ENCODE results near the gene VGLL4. TPM values are rescaled to one million over a fixed set of nuclear protein-coding genes. Genes with fewer than 3 reads are reported as not detected.

The VGLL4 gene, protein sequence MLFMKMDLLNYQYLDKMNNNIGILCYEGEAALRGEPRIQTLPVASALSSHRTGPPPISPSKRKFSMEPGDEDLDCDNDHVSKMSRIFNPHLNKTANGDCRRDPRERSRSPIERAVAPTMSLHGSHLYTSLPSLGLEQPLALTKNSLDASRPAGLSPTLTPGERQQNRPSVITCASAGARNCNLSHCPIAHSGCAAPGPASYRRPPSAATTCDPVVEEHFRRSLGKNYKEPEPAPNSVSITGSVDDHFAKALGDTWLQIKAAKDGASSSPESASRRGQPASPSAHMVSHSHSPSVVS
- 100 to 1,000 TPM in 3 of 4 donors, 10 to 100 TPM in 1; 79.3 to 144 (median 143) TPM for total RNA-seq

DNA sequence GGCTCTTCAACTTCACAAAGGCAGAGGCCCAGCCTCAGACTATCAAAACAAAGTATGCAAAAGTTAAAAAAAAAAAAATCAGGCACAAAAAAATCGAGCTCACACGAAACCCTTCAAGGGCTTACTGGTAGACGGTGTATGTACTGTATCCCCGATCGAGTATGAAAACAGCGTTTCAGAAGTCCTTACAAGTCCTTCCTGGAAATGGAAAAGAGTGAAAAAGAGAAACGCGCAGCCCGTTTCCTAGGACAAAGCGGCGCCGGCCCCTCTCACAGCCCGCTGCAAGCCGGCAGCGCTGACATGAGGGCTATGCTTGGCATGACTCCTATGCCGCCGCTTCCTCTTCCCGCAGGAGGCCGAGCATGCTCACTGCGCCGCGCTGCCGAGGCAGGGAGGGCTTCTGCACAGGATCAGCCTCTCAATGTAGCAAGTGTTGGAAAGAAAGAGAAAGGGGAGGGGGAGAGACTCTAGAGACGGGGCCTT lies at the start of gene VGLL4:
Gene VGLL4 (minus strand): TSS at position 311 of the 483 bp plus-strand sequence. CDS start 397 bp downstream, outside the sequence.
- intact Hi-C loops (cut with DNase I; ENCODE audit: low total_unique reads), result no loop called here
- H3K9me3 ChIP-seq, result no peaks in the 10 kb centered on the region

GRCh38 chr3:11692532-11692813 lies 48.8 kb upstream of the VGLL4 start:
- intact Hi-C loops (cut with DNase I; ENCODE audit: low total_unique reads), result no loop called here
- Histone ChIP-seq H3K27ac (no peak overlapping the region), H3K9me3 (no peaks in the 10 kb centered on the region), H3K36me3 (no peaks in the 10 kb centered on the region), H3K27me3 (no peaks in the 10 kb centered on the region), H3K4me1 (no peaks in the 10 kb centered on the region), H3K4me3 (no peak overlapping the region)
- TF ChIP-seq CTCF (IDR thresholded peaks at IDR 0.05) (no peak), POLR2A (IDR thresholded peaks at IDR 0.05) (no peak)
- no peak for DNase-seq

More for the DNA sequence above, at the start of gene VGLL4:
- H3K27me3 ChIP-seq, result no peaks in the 10 kb centered on the region
- H3K4me1 ChIP-seq, result peaks cover 11 to 22% of the 10 kb centered on the region in 2 donors
- peak; percentile 87 to 89 for DNase-seq
- peak in 1 of 4 experiments; percentile 52 for TF ChIP-seq CTCF (IDR thresholded peaks at IDR 0.05)
- TF ChIP-seq POLR2A (IDR thresholded peaks at IDR 0.05), result peak; percentile 72
- H3K4me3 ChIP-seq, result peak within 1 kb of the TSS; percentile 72 to 79
- H3K27ac ChIP-seq, result peak within 1 kb of the TSS; percentile 89 to 99
- H3K36me3 ChIP-seq, result no peaks in the 10 kb centered on the region

DNA sequence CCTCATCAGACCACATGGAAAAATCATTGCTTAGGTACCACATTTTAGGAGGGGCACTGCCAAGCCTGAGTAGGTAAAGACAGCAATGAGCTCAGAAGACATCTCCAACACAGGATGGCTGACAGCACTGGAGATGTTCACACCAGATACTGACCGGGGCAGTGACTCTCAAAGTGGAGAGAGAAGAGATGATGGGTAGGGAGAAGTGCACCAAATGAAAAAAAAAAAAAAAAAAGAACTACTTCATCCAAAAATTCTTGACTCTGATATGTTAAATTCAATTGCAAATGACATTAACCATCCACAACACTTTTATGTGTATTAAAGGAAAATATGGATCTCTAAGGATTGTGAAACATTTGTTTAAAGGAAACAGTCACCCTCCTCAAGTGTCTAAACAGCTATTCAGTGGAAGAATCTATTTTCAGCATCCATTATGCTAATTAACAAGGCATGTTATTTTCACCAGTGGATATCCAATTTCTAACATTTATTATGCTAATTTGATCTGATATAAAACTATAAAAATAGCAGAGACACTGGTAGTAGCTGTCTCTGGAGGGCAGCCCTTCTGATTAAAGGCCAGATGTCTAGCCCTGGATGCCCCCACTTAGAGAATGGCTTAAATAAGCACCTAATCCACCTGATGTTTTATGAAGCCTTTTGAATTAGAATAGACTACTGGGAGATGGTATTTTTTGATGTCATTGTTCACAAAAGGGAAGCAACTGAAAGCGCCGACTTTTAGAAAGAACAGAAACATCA lies 48.2 kb upstream of the VGLL4 start:
- TF ChIP-seq POLR2A (IDR thresholded peaks at IDR 0.05), result no peak
- TF ChIP-seq CTCF (IDR thresholded peaks at IDR 0.05), result no peak
- intact Hi-C loops (cut with DNase I; ENCODE audit: low total_unique reads), result no loop called here

GRCh38 chr3:11690863-11691766 lies 47.4 kb upstream of the VGLL4 start:
- Histone ChIP-seq H3K27me3 (no peaks in the 10 kb centered on the region), H3K36me3 (no peaks in the 10 kb centered on the region), H3K4me3 (no peak overlapping the region), H3K9me3 (no peaks in the 10 kb centered on the region), H3K4me1 (no peaks in the 10 kb centered on the region), H3K27ac (no peak overlapping the region)
- intact Hi-C loops (cut with DNase I; ENCODE audit: low total_unique reads), result no loop called here
- TF ChIP-seq CTCF (IDR thresholded peaks at IDR 0.05) (no peak), POLR2A (IDR thresholded peaks at IDR 0.05) (no peak)
- no peak for DNase-seq

More for the DNA sequence above, 48.2 kb upstream of the VGLL4 start:
- H3K27me3 ChIP-seq, result no peaks in the 10 kb centered on the region
- H3K27ac ChIP-seq, result no peak overlapping the region
- no peak for DNase-seq
- no peaks in the 10 kb centered on the region for H3K36me3 ChIP-seq
- H3K4me1 ChIP-seq, result no peaks in the 10 kb centered on the region
- H3K9me3 ChIP-seq, result no peaks in the 10 kb centered on the region
- no peak overlapping the region for H3K4me3 ChIP-seq
